Prostate gland (tissue), 2 donors: ENCODE data around the gene HSPA9.

Experiments used
- POLR2A ChIP-seq: fragments of 450-650 bp; IDR thresholded peaks from one replicate; pipeline ENCODE4 v1.6.1; 2016; ENCODE audit warnings: antibody characterized with exemption, mild to moderate bottlenecking
- POLR2AphosphoS5 ChIP-seq: sonication (generic); formaldehyde crosslinking; IDR thresholded peaks from one replicate; pipeline ENCODE4 v1.6.1; 2017; ENCODE audit warnings: antibody characterized with exemption
- TF ChIP-seq, protein P1 (sequence below), 4 experiments: fragments of 200-600 bp in 2 of 4; fragments of 450-650 bp in 2 of 4; sonication (generic) in 2 of 4; IDR thresholded peaks; 1 replicate in 3 of 4; 2 replicates in 1 of 4; pipeline ENCODE4 v1.5.1; 2016 to 2019; ENCODE audit warnings: antibody characterized with exemption in 4 of 4, mild to moderate bottlenecking in 2 of 4, moderate library complexity in 2 of 4

DNA sequence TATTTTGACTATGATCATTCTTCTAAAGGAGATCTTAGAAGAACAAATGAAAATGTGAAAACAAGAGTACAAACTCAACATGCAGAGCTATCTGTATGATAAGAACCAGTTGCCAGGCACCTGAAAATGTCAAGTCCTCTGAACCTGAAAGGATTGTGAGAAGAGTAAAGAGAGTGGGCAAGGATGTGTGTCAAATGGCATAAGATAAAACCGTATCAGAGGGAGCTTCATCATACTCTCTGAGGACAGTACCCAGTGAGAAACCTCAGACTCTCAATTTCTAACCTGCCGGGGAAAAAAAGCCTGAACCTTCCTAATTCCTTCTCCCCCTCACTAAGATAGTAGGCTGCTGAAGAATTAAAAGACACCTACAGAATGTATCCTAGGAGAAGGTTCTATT lies 39.0 kb downstream of the HSPA9 start:
- TF ChIP-seq POLR2A (no peak), POLR2AphosphoS5 (no peak)
- TF ChIP-seq, protein P1, sequence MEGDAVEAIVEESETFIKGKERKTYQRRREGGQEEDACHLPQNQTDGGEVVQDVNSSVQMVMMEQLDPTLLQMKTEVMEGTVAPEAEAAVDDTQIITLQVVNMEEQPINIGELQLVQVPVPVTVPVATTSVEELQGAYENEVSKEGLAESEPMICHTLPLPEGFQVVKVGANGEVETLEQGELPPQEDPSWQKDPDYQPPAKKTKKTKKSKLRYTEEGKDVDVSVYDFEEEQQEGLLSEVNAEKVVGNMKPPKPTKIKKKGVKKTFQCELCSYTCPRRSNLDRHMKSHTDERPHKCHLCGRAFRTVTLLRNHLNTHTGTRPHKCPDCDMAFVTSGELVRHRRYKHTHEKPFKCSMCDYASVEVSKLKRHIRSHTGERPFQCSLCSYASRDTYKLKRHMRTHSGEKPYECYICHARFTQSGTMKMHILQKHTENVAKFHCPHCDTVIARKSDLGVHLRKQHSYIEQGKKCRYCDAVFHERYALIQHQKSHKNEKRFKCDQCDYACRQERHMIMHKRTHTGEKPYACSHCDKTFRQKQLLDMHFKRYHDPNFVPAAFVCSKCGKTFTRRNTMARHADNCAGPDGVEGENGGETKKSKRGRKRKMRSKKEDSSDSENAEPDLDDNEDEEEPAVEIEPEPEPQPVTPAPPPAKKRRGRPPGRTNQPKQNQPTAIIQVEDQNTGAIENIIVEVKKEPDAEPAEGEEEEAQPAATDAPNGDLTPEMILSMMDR (IDR thresholded peaks at IDR 0.05), result no peak
